CD14-positive monocyte (primary cell): ENCODE data around the gene MBD3. TPM values are rescaled to one million over a fixed set of nuclear protein-coding genes. Genes with fewer than 3 reads are reported as not detected.

ENCODE experiments used
- DNase-seq, 3 donors: peaks; one replicate each; pipeline ENCODE4 v3.0.0-alpha.2; 2011 to 2022
- H2AFZ ChIP-seq: 2 replicates; pipeline ENCODE4 v1.6.0; 2012; ENCODE audit warnings: mild to moderate bottlenecking, low read depth, low read length, inconsistent platforms; ENCODE audit not compliant: insufficient read depth, poor library complexity, severe bottlenecking
- H3K27ac ChIP-seq, 2 donors: 1 replicate in 1 of 2; 2 replicates in 1 of 2; pipeline ENCODE4 v1.5.1; 2012 to 2013; ENCODE audit warnings: low read length in 2 of 2, control low read depth in 1 of 2, inconsistent platforms in 1 of 2, low read depth in 1 of 2, mild to moderate bottlenecking in 1 of 2
- H3K27me3 ChIP-seq, 2 donors: one replicate each; pipeline versions ENCODE4 v1.6.0 to v1.6.1; 2011 to 2013; ENCODE audit warnings: low read length in 2 of 2; ENCODE audit not compliant: control insufficient read depth in 2 of 2, insufficient read depth in 2 of 2
- H3K36me3 ChIP-seq, 2 donors: replicated peaks in 1 of 2; 1 replicate in 1 of 2; 2 replicates in 1 of 2; pipeline versions ENCODE4 v1.5.1 to v1.6.1; 2012 to 2013; ENCODE audit warnings: low read length in 2 of 2, control low read depth in 1 of 2, inconsistent platforms in 1 of 2, mild to moderate bottlenecking in 1 of 2; ENCODE audit not compliant: insufficient read depth in 2 of 2, control insufficient read depth in 1 of 2
- H3K4me1 ChIP-seq, 2 donors: 1 replicate in 1 of 2; 2 replicates in 1 of 2; pipeline versions ENCODE4 v1.5.1 to v1.6.1; 2012 to 2013; ENCODE audit warnings: low read length in 2 of 2, control low read depth in 1 of 2, inconsistent platforms in 1 of 2, mild to moderate bottlenecking in 1 of 2, moderate library complexity in 1 of 2; ENCODE audit not compliant: insufficient read depth in 2 of 2, control insufficient read depth in 1 of 2
- H3K4me2 ChIP-seq: replicated peaks from 2 replicates; pipeline ENCODE3; 2012; ENCODE audit warnings: low read length, moderate library complexity, mild to moderate bottlenecking; ENCODE audit not compliant: poor library complexity, severe bottlenecking; ENCODE audit errors: extremely low read depth
- H3K4me3 ChIP-seq, 3 experiments: fragments of 200-600 bp in 1 of 3; sonication (generic) in 1 of 3; replicated peaks in 1 of 3; 1 replicate in 2 of 3; 2 replicates in 1 of 3; pipeline ENCODE4 v1.5.1; 2011 to 2013; ENCODE audit warnings: low read length in 3 of 3, mild to moderate bottlenecking in 3 of 3, control low read depth in 2 of 3, low read depth in 2 of 3, inconsistent platforms in 1 of 3, moderate library complexity in 1 of 3
- H3K79me2 ChIP-seq: 2 replicates; pipeline ENCODE4 v1.6.0; 2012; ENCODE audit warnings: mild to moderate bottlenecking, control low read depth, inconsistent platforms, low read length, moderate library complexity; ENCODE audit not compliant: insufficient read depth
- H3K9ac ChIP-seq: 2 replicates; pipeline ENCODE4 v1.6.0; 2017; ENCODE audit warnings: low read length, mild to moderate bottlenecking; ENCODE audit not compliant: insufficient read depth, poor library complexity, severe bottlenecking
- H3K9me3 ChIP-seq, 2 donors: replicated peaks in 1 of 2; 1 replicate in 1 of 2; 2 replicates in 1 of 2; pipeline versions ENCODE4 v1.5.1 to v1.6.1; 2012 to 2013; ENCODE audit warnings: low read length in 2 of 2, control low read depth in 1 of 2; ENCODE audit not compliant: control insufficient read depth in 1 of 2, insufficient read depth in 1 of 2
- H4K20me1 ChIP-seq: 2 replicates; pipeline ENCODE4 v1.6.0; 2012; ENCODE audit warnings: mild to moderate bottlenecking, low read length, control low read depth, moderate library complexity; ENCODE audit not compliant: insufficient read depth
- H3K27ac Mint-ChIP-seq, 7 donors: one replicate each; pipeline ENCODE4 v1.8.0; 2020; ENCODE audit warnings: mild to moderate bottlenecking in 7 of 7, mixed read lengths in 7 of 7, moderate library complexity in 6 of 7, inconsistent platforms in 2 of 7
- H3K27me3 Mint-ChIP-seq, 3 donors: one replicate each; pipeline ENCODE4 v1.8.0; 2021 to 2022; ENCODE audit warnings: low read depth in 3 of 3, mild to moderate bottlenecking in 3 of 3, mixed read lengths in 3 of 3, moderate library complexity in 3 of 3, inconsistent platforms in 1 of 3
- H3K36me3 Mint-ChIP-seq, 2 donors: one replicate each; pipeline ENCODE4 v1.8.0; 2020; ENCODE audit warnings: mixed read lengths in 2 of 2, inconsistent platforms in 1 of 2, mild to moderate bottlenecking in 1 of 2
- H3K4me1 Mint-ChIP-seq: one replicate; pipeline ENCODE4 v1.8.0; 2020; ENCODE audit warnings: mild to moderate bottlenecking, mixed read lengths
- H3K4me3 Mint-ChIP-seq, 2 donors: one replicate each; pipeline ENCODE4 v1.8.0; 2020; ENCODE audit warnings: mild to moderate bottlenecking in 2 of 2, mixed read lengths in 2 of 2, moderate library complexity in 1 of 2
- H3K9me3 Mint-ChIP-seq, 7 donors: one replicate each; pipeline ENCODE4 v1.8.0; 2020 to 2022; ENCODE audit warnings: mixed read lengths in 7 of 7, mild to moderate bottlenecking in 6 of 7, moderate library complexity in 6 of 7, inconsistent platforms in 2 of 7
- WGBS: methylation state at CpG from one replicate; pipeline ENCODE4 v1.1.5; 2013; ENCODE audit warnings: missing lambda C conversion rate; ENCODE audit not compliant: insufficient coverage; 5-methylcytosine and 5-hydroxymethylcytosine counted together
- intact Hi-C, 2 donors: fragments of 100-400 bp; cut with micrococcal nuclease; formaldehyde crosslinking; loops; one replicate each; pipeline versions ENCODE4 v1.15.0 to v1.15.1; 2023
- polyA plus RNA-seq, 3 donors: library from polyadenylated mRNA; depleted of rRNA in 1 of 3; unstranded in 2 of 3; stranded (reverse) in 1 of 3; fragments of 300-500 nt in 2 of 3; fragments of >200 nt in 1 of 3; fragmentation: Illumina TruSeq in 2 of 3; gene quantifications; 1 replicate in 2 of 3; 2 replicates in 1 of 3; pipeline ENCODE4 v1.2.3, GENCODE V29; 2012 to 2021
- TF ChIP-seq, protein P1 (sequence below): fragments of 200-600 bp; IDR thresholded peaks from one replicate; pipeline ENCODE4 v1.8.0; 2022; ENCODE audit warnings: antibody characterized with exemption, mild to moderate bottlenecking

Gene MBD3
- polyA plus RNA-seq, 3 donors: 2.6 to 35.3 (median 4.9) TPM

DNA sequence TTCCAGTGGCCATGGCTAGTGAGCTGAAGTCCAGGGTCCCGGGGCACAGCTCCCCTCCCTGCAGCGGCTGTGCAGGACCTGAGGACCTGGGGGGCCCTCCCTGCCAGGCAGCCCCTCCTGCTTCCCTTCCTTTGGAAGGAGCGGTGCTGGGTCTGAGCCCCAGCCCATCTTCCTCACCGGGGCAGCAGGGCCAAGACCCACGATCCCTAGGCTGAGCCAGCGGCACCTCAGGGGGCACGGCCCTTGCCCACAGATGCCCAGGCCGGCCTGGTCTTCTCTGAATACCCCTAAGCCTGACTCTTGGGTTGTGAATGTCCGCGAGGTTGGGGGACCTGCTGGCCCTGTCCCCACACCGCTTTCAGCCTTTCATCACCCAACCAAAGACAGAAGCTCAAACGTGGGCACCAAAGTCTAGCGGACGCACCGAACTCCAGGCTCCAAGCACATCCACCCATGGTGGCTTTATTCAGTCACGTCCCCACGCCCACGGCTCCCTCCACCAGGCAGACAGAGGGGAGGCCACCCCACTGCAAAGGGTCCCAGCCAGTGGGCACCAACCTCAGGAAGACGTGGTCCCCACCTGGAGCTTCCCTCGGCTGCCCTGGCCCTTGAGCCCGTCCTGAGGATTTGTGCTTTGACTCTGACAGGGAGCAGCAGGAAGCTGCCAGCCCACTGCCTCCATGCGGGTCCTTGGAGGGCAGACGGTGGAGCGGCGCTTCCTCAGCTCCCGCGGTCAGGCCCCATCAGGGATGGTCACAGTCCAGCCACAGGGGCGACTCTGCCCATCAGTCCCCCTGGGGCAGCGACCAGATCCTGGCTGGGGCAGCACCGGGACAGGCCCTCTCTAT is 16.2 kb downstream of the MBD3 start:
- no peaks in the 10 kb centered on the region for H3K4me1 Mint-ChIP-seq
- H3K27me3 Mint-ChIP-seq: peaks cover 2 to 6% (median 5%) of the 10 kb centered on the region in 3 donors
- Histone ChIP-seq H3K79me2 (no peaks in the 10 kb centered on the region), H3K27ac (no peak overlapping the region), H3K36me3 (peaks cover 44% of the 10 kb centered on the region in 2 donors), H3K4me3 (no peak overlapping the region), H2AFZ (no peak overlapping the region), H3K4me2 (no peak overlapping the region), H3K9ac (no peak overlapping the region), H3K27me3 (no peaks in the 10 kb centered on the region), H4K20me1 (no peaks in the 10 kb centered on the region), H3K4me1 (no peaks in the 10 kb centered on the region), H3K9me3 (no peaks in the 10 kb centered on the region)
- intact Hi-C loops: no loop called here
- 85% methylated on average over 26 of the region's 30 CpGs for WGBS
- H3K4me3 Mint-ChIP-seq: no peak overlapping the region
- H3K27ac Mint-ChIP-seq: peak overlapping the region in 1 of 7 donors; percentile 24
- TF ChIP-seq, protein P1, sequence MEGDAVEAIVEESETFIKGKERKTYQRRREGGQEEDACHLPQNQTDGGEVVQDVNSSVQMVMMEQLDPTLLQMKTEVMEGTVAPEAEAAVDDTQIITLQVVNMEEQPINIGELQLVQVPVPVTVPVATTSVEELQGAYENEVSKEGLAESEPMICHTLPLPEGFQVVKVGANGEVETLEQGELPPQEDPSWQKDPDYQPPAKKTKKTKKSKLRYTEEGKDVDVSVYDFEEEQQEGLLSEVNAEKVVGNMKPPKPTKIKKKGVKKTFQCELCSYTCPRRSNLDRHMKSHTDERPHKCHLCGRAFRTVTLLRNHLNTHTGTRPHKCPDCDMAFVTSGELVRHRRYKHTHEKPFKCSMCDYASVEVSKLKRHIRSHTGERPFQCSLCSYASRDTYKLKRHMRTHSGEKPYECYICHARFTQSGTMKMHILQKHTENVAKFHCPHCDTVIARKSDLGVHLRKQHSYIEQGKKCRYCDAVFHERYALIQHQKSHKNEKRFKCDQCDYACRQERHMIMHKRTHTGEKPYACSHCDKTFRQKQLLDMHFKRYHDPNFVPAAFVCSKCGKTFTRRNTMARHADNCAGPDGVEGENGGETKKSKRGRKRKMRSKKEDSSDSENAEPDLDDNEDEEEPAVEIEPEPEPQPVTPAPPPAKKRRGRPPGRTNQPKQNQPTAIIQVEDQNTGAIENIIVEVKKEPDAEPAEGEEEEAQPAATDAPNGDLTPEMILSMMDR: no peak
- no peak for DNase-seq
- H3K36me3 Mint-ChIP-seq: peaks cover 31 to 44% of the 10 kb centered on the region in 2 donors
- peaks cover 0 to 5% (median 0%) of the 10 kb centered on the region in 7 donors for H3K9me3 Mint-ChIP-seq

DNA sequence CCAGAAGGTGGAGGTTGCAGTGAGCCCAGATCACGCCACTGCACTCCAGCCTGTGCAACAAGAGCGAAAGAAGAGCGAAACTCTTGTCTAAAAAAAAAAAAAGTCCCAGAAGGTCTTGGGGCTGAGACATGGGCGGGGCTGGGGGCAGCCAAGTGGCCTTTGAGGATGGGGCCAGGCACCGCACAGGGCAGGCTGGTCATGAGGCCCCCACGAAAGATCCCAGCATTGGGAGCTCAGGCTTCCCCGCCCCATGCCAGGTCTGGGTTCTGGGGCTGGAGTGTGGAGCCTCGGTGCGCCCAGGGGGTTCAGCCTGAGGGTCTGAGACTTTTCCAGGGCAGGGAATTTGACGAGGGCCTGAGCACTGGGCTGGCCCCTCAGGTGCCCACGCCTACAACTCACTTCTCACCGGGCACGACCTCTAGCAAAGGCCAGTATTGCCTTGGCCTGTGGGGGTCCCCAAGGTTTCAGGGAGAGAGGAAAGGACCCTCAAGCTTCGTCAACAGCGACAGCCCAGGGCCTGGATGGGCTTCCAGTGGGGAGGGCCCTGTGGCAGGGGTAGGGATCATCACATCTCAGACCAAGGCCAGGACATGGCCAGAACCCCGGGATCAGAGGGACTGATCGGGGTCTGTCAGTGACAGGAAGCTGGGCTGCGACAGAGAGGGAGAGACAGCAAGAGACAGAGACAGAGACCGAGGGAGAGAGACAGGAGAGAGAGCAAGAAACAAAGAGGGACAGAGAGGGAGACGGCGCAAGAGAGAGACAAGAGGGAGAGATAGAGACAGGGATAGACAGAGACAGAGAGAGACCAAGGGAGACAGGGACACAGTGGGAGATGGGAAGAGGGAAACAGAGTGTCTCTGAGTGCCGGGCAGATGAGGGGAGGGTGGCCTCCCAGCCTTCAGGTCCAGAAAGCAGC is 17.1 kb downstream of the MBD3 start:
- peak overlapping the region in 4 of 7 donors; percentile 20 to 72 (median 22) for H3K27ac Mint-ChIP-seq
- Histone ChIP-seq H3K4me2 (no peak overlapping the region), H3K36me3 (peaks cover 35 to 36% of the 10 kb centered on the region in 2 donors), H3K27ac (no peak overlapping the region), H3K4me1 (no peaks in the 10 kb centered on the region), H3K9me3 (no peaks in the 10 kb centered on the region), H3K79me2 (no peaks in the 10 kb centered on the region), H2AFZ (no peak overlapping the region), H4K20me1 (no peaks in the 10 kb centered on the region), H3K4me3 (no peak overlapping the region), H3K27me3 (peaks cover 0 to 2% of the 10 kb centered on the region in 2 donors), H3K9ac (no peak overlapping the region)
- peaks cover 22 to 35% of the 10 kb centered on the region in 2 donors for H3K36me3 Mint-ChIP-seq
- TF ChIP-seq, protein P1: no peak
- peaks cover 0 to 3% (median 0%) of the 10 kb centered on the region in 7 donors for H3K9me3 Mint-ChIP-seq
- H3K4me3 Mint-ChIP-seq: no peak overlapping the region
- no peaks in the 10 kb centered on the region for H3K4me1 Mint-ChIP-seq
- peaks cover 6 to 15% (median 8%) of the 10 kb centered on the region in 3 donors for H3K27me3 Mint-ChIP-seq
- no peak for DNase-seq
- intact Hi-C loops: no loop called here
- WGBS: 91% methylated on average over 21 of the region's 22 CpGs
